GM19239 (cell line): ENCODE results near the gene TNRC6C.
A peak's percentile ranks its signal among the peaks of the same experiment; 100 is the strongest.
"Not testable (repeated sequence)": the region's sequence is repeated elsewhere in the genome, so short reads cannot be mapped to it uniquely, and the experiment has no call there.

Source experiments
- DNase-seq: peaks from one replicate; pipeline ENCODE4 v3.0.0; 2011; ENCODE audit warnings: low spot score; ENCODE audit not compliant: insufficient read length
- FAIRE-seq: peaks from 2 replicates; lab custom pipeline; 2011; peaks lifted over from hg19 to GRCh38; lab: Jason Lieb, UNC

Gene TNRC6C

DNA sequence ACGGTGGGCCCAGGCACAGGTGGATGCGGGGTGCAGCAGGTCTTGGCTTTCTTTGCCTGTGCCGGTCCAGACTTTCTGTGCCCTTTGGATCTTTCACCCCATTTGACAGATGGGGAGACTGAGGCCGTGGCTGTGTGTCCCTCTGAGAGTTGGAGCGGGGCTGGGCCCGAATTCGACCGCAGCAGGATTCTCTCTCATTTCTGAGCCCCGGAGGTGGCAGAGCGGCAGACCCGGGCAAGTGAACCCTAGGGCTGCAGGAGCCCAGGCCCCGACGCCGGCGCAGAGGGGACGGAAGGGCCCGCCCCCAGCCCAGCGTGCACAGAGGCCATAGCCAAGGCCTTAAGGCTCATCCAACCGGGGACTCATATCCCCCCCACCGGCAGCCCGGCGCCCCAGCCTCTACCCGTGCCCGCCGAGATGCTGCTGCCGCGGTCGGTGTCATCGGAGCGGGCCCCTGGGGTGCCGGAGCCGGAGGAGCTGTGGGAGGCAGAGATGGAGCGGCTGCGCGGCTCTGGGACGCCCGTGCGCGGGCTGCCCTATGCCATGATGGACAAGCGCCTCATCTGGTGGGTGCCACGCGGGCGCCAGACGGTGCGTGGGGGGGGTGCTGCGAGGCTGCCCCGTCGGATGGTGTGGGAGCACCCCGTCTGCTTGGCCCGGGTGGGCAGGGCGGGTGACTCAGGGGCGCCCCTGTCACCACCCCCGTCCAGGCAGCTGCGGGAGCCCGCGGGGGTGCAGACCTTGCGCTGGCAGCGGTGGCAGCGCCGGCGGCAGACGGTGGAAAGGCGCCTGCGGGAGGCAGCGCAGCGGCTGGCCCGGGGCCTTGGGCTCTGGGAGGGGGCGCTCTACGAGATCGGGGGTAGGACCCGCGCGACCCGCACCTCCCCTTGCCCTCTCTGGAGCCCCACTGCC is 172.9 kb downstream of the TNRC6C start:
- no peak for DNase-seq
- FAIRE-seq = no peak

DNA sequence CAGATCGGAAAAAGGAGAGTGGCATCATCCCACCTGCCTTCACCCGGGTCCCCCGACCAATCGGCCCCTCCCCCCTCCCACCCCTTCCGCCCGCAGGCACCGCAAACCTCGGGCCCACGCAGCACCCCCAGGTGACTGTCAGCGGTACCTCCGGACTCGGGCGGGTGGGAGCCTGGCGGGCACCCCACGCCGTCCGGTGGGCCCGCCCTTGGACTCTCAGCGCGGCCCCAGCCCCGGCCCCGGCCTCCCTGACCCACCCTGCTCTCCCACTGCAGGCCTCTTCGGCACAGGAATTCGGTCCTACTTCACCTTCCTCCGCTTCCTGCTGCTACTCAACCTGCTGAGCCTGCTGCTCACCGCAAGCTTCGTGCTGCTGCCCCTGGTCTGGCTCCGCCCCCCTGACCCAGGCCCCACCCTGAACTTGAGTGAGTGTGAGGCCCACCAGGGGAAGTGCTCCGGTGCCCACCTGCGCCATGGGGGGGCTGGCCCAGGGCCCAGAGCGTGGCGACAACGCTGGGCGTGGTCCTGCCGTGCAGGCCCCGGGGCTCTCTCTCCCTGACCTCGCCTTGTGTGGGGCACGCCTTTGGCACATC is 173.7 kb downstream of the TNRC6C start:
- no peak for DNase-seq
- peak; percentile 66 for FAIRE-seq

DNA sequence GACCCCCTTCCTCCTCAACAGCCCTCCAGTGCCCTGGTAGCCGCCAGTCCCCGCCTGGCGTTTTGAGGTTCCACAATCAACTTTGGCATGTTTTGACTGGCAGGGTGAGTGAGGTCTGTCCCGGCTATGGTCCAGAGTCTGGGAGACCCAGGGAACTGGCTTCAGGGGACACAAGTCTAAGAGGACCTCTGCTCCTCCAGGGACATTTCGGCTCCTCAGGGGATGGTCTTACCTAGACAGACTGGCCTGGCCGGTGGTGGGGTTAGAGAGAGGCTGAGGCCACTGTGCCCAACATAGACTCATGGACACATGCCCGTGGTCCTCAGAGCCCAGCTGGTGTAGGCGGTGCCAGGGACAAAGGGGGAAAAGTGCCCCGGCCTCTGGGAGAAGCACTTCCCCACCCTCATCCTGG is 174.3 kb downstream of the TNRC6C start:
- DNase-seq = no peak
- FAIRE-seq = no peak

DNA sequence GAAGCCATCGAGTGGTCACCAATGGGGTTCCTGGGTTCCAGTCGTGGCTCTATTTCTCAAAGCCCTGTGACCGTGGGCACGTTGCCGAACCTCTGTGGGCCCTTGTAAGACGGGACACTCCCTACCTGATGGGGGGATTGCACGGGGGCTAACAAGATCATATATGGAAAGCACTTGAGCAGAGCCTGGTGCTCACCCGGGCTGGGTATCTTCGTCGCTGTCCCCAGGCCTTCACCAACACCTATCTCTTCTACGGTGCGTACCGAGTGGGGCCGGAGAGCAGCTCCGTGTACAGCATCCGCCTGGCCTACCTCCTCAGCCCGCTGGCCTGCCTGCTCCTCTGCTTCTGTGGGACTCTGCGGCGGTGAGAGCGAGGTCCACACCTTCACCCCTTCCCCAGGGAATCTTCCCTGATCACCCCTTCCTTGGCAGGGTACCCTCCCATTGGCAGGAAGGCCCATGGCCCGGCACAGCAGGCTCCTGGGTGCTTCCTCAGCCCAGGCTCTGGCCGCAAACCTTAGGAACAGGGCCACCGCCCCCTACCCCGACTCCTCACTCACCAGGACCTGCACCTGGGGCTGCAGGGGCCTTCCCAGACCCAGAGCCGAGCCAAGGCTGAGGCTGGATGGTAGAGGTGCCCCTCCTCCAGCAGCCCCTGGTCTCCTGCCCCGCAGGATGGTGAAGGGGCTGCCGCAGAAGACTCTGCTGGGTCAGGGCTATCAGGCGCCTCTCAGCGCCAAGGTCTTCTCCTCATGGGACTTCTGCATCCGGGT is 174.9 kb downstream of the TNRC6C start:
- DNase-seq (no peak), FAIRE-seq (no peak)

DNA sequence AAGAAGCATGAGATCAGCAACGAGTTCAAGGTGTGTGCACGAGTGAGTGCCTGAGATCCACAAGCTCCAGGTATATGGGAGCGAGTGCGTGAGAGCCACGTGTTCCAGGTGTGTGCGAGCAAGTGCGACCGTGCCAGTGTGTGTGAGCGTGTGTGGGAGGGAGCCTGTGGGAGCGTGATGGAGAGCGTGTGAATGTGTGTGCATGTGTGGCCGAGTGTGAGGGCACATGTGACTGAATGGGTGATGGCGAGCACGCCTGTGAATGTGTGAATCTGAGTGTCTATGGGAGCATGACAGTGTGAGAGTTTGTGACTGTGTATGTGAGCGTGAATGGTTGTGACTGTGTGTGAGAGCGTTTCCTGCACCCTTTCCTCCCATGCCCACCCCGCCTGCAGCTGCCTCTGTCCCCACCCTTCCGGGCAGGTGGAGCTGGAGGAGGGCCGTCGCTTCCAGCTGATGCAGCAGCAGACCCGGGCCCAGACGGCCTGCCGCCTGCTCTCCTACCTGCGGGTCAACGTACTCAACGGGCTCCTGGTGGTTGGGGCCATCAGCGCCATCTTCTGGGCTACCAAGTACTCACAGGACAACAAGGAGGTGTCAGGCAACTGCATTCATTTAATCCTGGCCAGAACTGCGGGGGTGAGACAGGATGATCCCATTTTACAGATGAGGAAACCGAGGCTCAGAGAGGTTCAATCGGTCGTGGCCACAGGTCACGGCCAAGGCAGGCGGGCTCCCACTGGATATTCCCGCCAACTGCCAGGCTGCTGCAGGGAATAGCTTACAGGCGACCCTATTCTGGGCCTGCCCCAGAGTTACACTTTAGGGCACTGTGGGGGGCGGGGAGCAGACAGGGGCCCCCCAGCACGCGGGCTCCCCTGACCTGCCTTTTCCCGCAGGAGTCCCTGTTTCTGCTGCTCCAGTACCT is 175.7 kb downstream of the TNRC6C start:
- FAIRE-seq = peak; percentile 82
- DNase-seq = no peak

DNA sequence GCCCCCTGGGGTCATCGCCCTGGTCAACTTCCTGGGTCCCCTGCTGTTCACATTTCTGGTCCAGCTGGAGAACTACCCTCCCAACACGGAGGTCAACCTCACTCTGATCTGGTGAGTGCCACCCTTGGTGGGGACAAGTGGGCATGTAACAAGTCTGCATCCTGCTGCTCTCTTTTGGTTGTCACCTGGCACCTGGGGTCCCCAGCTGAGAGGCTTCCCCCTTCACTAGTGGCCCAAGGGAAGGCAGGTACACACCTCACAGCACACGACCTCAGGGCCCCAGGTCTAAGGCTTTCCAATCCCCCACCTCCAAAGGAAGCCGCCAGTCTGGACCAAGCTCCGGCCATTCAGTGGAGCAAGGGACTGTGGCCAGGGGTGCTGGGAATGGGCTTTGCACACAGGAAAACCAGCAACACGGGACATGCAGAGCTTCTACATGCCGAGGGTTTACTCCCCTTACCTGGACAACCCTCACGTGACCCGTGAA is 176.4 kb downstream of the TNRC6C start:
- FAIRE-seq (no peak), DNase-seq (no peak)

DNA sequence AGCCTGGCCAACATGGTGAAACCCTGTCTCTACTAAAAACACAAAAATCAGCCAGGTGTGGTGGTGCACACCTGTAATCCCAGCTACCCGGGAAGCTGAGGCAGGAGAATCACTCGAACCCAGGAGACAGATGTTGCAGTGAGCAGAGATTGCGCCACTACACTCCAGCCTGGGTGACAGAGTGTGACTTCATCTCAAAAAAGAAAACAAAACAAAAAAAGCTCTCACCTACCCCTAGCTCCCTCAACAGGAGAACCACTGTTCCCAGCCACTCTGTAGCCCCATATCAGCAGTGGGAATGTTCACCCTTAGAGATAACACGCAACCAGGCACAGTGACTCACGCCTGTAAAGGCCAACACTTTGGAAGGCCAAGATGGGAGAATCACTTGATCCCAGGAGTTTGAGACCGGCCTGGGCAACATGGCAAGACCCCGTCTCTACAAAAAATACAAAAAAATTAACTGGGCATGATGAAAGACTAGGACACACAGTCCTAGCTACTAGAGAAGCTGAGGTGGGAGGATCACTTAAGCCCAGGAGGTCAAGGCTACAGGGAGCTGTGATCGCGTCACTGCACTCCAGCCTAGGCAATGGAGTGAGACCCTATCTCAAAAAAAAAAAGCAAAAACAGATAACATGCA is 177.5 kb downstream of the TNRC6C start:
- FAIRE-seq (no peak), DNase-seq (no peak)

DNA sequence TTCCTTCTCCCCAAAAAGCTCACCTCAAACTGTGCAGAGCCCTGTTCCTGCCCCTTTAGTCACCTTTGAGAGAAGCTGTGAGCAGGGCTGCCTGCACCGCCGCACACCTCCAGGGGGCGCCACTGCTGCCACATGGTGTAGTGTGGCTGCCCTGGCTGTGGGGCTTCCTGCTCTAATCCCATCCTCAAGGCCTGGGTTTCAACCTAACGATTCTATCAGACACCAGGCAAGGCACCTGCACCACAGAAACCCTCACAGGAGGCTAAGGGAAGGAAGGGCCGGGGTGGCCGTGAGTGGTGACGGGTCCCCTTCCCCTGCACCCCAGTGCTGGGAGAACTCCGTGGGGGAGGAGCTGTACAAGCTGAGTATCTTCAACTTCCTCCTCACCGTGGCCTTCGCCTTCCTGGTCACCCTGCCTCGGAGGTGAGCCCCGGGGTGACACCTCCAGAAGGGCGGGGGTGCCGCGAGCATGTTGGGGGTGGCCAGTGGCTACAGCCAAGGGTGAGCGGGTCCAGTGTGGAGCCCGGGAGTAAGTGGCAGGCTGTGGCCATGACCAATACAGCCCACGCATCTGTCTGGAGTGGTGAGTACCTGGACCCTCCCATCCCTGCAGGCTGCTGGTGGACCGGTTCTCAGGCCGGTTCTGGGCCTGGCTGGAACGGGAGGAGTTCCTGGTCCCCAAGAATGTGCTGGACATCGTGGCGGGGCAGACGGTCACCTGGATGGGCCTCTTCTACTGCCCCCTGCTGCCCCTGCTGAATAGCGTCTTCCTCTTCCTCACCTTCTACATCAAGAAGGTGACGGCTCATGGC is 179.1 kb downstream of the TNRC6C start:
- DNase-seq = no peak
- no peak for FAIRE-seq

DNA sequence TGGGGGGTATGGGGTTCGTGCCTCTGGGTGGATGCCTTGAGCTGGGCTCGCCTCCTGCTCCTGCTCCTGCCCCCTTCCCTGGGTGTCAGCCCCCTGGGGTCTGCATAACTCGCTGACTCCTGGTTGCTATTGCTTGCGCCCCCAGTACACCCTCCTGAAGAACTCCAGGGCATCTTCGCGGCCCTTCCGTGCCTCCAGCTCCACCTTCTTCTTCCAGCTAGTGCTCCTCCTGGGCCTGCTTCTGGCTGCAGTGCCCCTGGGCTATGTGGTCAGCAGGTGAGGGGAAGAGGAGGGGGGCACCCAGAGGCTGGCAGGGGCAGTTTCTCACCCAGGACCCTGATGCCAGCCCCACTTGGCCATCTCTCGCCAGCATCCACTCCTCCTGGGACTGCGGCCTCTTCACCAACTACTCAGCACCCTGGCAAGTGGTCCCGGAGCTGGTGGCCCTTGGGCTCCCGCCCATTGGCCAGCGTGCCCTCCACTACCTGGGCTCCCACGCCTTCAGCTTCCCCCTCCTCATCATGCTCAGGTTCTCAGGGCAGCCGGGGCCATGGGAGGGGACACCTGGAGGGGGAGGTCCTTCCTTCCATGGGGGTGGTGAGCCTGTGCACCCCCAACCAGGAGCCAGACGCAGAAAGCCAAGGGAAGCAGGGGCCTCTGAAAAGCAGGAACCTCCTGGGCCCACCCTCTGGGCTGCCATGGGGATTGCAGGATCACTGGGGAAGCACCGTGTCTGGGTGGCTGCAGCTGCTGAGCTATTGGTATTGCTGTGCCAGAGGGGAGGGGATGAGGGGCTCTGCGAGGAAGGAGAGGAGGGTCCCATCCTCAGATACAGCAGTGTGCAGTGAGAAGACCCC is 179.9 kb downstream of the TNRC6C start:
- FAIRE-seq = no peak
- no peak for DNase-seq

DNA sequence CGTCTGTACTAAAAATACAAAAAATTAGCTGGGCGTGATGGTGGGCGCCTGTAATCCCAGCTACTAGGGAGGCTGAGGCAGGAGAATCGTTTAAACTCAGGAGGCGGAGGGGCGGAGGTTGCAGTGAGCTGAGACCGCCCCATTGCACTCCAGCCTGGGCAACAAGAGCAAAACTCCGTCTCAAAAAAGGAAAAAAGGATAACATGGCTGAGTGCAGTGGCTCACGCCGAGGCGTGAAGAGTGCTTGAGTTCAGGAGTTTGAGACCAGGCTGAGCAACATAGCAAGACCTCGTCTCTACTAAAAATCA is 181.3 kb downstream of the TNRC6C start:
- not testable (repeated sequence) for DNase-seq, FAIRE-seq

DNA sequence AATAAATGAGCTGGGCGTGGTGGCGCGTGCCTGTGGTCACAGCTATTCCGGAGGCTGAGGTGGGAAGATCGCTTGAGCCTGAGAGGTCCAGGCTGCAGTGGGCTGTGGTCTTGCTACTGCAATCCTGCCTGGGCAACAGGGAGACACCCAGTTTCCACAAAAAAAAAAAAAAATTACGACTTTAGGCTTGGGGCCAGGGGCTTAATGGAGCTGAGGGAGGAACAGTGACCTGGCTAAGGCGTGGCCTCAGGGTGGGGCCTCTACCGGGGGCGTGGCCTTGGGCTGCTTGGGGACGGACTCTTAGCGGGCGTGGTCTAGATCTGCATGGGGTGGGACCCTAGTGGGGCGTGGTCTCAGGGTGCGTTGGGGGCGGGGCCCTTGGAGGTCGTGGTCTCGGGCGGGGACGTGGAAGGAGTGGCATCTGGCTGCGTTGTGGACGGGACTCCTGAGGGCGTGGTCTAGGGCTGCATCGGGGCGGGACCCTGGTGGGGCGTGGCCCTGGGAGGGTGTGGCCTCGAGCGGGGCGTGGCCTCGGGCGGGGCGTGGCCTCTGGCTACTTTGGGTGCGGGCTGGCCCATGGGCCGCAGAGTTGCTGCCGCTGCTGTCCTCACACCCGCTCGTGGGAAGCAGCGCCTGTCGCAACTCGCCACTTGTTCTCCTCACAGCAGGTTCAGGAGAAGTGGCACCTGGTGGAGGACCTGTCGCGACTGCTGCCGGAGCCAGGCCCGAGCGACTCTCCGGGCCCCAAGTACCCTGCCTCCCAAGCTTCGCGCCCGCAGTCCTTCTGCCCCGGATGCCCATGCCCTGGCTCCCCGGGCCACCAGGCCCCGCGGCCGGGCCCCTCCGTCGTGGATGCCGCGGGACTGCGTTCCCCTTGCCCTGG is 181.9 kb downstream of the TNRC6C start:
- peak; percentile 76 for DNase-seq
- peak; percentile 94 for FAIRE-seq

DNA sequence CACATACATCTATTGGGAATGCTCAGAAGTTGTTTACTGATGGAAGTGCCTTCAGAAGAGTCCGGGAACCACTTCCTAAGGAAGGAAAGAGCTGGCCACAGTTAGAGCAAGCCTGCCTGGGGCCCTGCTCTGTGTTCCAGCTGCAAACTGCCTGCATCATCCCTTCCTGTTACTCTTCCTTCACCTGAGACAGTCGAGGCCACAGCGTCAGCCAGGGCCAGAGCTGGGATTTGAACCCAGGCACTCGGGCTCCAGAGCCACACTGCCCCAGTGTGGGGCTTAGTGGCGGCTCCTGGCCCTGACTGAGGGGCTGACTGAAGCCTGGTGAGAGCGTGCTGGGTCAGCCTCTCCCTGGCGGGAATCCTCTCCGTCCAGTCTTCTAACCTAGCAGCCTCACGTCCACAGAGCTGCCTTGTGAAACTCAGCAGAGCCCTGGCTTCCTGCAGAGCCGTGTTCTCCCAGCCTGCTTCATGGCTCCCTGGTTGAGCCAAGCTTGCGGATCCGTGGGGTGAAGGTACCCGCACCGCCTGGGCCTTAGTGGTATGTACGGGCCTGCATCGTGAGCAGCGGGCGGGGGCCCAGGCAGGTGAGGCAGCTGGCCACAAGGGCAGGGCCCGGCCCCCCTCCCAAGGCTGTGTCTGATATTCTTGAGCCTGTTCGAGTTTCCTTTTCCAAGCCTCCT is 183.1 kb downstream of the TNRC6C start:
- DNase-seq (no peak), FAIRE-seq (no peak)

DNA sequence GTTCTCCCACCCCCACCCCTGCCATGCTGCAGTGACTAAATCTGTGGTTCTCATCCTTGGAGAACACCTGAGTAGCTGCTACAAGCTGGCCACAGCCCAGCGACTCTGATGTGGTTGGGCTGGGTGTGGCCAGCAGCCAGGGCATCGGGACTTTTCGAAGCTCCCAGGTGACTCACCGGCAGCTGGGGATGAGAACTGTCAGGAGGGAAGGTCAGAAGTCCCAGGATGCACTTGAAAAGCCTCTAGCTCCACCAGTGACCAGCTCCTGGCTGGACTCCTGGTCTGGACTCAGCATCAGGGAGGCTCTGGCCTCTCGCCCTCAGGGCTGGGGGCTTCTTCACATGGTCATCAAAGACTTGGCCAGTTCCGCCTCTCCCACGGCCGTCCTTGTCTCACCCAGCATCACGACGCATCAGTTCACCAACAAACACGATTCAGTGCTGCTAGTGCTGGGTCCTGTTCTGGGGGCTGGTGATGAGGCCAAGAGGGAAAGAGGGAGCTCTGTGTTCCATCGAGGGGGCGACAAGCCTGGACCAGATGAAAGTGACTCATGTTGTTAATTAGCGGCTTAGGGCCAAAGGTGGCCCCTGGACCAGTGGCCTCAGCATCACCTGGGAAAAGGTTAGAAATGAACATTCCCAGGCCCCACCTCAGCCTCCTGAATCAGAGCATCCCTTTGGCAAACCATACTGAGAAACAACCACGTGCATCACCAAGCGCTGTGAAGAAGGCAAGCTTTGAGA is 183.8 kb downstream of the TNRC6C start:
- no peak for DNase-seq
- no peak for FAIRE-seq

DNA sequence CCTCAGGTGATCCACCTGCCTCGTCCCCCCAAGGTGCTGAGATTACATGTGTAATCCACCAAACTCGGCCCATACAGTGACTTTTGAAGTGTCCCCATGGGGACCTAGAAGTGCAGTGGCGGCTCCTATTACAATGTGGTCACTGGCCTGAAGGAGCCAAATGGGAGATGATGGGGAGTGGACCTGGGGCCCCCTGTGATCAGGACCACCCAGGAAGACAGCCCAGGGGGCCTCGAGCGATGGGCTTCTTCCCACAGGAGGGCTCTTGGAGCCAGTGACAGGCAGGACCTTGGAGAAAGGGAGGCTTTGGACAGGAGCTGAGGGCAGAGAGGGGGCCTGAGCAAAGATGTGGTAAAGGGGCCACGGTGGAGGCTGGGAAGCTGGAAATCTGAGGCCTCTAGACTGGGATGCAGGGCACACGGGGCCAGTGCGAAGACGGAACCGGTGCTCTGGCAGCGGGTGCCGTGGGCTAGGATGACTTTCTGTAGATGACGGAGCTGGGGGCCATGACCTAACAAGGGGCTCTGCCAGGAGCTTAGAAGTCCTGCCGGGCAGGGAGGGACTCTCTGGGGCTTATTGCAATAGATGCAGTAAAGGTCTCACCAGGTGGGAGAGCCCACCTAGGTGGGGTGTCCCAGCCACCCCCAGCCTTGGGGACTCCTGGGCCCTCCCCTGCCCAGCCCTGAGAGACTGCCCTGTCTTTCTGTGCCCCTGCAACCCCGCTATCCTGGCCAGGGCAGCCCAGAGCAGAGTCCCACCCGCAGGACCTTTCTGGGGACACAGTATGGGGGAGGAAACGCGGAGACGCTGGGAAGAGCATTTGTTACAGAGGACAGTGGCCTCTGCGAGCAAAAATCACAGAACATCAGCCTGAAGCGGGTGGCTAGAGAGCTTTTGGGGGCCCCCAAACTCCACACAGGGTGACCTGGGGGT is 185.0 kb downstream of the TNRC6C start:
- DNase-seq (no peak), FAIRE-seq (no peak)
